IPS DF 6.9 (cell line): ENCODE measurements around the gene NUP93.

Experiments
- DNase-seq: peaks from one replicate; pipeline ENCODE4 v3.0.0-alpha.2; 2013; ENCODE audit warnings: low read depth, low spot score
- H3K27ac ChIP-seq: one replicate; pipeline ENCODE4 v1.5.1; 2013; ENCODE audit warnings: low read length, control low read depth
- H3K27me3 ChIP-seq: 2 replicates; pipeline ENCODE4 v1.6.1; 2013; ENCODE audit warnings: mild to moderate bottlenecking, low read length; ENCODE audit not compliant: control insufficient read depth, insufficient read depth
- H3K36me3 ChIP-seq: 2 replicates; pipeline ENCODE4 v1.6.1; 2013; ENCODE audit warnings: low read length; ENCODE audit not compliant: control insufficient read depth, insufficient read depth
- H3K4me1 ChIP-seq: 2 replicates; pipeline ENCODE4 v1.6.1; 2013; ENCODE audit warnings: low read length; ENCODE audit not compliant: control insufficient read depth, insufficient read depth
- H3K4me3 ChIP-seq: 2 replicates; pipeline ENCODE4 v1.5.1; 2013; ENCODE audit warnings: mild to moderate bottlenecking, low read length
- H3K9me3 ChIP-seq: 2 replicates; pipeline ENCODE4 v1.6.1; 2013; ENCODE audit warnings: low read length, inconsistent platforms; ENCODE audit not compliant: control insufficient read depth, insufficient read depth
- WGBS: extraction: QIAGEN DNeasy Blood & Tissue Kit; methylation state at CpG from one replicate; pipeline ENCODE4 v1.1.7; 2013; ENCODE audit warnings: mixed read lengths, missing lambda C conversion rate; ENCODE audit not compliant: insufficient read length, insufficient coverage; 5-methylcytosine and 5-hydroxymethylcytosine counted together

Gene NUP93

DNA sequence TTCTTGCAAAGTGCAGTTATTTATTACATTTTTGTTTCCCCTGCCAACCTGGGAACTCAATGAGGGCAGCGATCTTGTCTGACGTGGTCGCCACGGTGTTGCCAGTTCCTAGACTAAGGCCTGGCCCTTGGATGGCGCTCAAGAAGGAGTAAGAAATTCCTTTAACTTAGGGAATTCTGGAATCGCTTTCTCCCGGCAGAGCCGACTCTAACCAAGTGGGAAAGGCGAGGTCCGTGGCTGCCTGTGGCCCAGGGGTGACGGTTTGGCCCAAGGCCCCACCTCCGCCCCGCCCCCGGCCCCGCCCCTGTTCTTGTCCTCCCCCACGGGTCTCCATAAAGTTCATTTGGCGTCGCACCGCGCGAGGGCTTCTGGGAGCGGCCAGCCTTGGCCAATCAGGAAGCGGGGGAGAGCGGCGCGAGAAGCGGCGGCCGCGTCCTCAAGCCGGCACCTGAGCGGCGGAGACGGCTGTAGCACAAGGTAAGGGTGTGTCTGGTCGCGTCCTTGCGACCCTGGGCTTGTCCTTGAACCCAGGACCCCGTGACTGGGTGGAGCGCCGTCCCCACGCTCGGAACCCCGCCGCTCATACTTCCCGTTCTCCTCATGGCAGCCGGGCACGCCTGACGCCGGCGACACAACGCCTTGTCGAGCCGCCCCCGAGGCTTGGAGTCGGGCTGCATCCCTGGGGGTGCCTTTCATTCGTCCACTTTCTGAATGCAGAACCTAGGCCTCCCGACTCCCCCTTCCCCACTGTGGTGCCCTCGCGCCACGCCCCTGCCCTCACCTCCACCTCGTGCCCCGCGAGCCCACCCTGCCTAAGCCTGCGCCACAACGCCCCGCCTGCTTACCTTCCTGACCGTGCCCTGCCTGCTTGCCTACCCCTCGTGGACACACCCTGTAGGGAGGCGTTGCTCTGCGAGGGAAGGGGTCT is at the start of gene NUP93:
Gene NUP93 (plus strand): TSS at position 395 of the 928 bp plus-strand sequence. CDS start 18,119 bp downstream, outside the sequence.
- Histone ChIP-seq H3K9me3 (no peaks in the 10 kb centered on the region), H3K27me3 (no peaks in the 10 kb centered on the region), H3K4me3 (peak within 1 kb of the TSS; percentile 74), H3K4me1 (no peaks in the 10 kb centered on the region), H3K36me3 (no peaks in the 10 kb centered on the region), H3K27ac (no peak within 1 kb of the TSS)
- peak; percentile 80 for DNase-seq
- no CpG with 5 or more reads among the region's 70 CpGs for WGBS

DNA sequence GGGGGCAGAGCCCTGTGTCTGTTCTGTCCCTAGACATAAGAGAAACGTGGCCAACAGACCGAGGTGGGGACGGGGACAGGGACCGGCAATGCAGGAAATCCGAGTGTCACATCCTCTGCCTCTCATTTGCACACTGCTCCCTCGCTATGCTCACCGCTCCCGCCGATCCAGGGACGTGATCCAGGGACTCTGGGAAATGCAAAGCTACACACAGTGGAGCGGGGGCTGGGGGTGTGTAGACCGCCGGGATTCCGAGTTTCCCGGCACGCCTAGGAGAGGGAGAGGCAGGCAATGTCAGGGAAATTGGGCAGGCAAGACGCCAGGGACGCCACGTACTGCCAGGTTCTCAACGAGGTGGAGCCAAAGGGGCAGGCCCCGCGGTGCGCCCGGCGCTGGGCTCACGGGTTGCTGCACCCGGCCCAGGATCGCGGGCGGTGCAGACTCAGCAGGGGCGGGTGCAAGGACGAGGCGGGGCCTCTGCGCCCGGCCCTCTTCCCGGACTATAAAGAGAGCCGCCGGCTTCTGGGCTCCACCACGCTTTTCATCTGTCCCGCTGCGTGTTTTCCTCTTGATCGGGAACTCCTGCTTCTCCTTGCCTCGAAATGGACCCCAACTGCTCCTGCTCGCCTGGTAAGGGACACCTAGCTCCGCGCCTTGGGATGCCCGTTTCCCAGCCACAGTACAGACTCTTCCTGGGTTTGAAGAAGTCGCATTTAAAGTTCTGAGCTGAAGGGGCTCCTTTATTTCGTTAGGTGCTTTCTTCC is 47.8 kb upstream of the NUP93 start, which contains the start of gene MT1X:
Gene MT1X (plus strand): TSS at position 532 of the 764 bp plus-strand sequence. CDS start 71 bp downstream, at position 603.
- Histone ChIP-seq H3K4me3 (peak within 1 kb of the TSS; percentile 58; the same call in 1 of the 2 replicates), H3K27ac (no peak within 1 kb of the TSS), H3K36me3 (no peaks in the 10 kb centered on the region), H3K9me3 (no peaks in the 10 kb centered on the region), H3K4me1 (peaks cover 4% of the 10 kb centered on the region; the same call in 1 of the 2 replicates), H3K27me3 (peaks cover 2% of the 10 kb centered on the region; the same call in 1 of the 2 replicates)
- no peak for DNase-seq
- no CpG with 5 or more reads among the region's 49 CpGs for WGBS

DNA sequence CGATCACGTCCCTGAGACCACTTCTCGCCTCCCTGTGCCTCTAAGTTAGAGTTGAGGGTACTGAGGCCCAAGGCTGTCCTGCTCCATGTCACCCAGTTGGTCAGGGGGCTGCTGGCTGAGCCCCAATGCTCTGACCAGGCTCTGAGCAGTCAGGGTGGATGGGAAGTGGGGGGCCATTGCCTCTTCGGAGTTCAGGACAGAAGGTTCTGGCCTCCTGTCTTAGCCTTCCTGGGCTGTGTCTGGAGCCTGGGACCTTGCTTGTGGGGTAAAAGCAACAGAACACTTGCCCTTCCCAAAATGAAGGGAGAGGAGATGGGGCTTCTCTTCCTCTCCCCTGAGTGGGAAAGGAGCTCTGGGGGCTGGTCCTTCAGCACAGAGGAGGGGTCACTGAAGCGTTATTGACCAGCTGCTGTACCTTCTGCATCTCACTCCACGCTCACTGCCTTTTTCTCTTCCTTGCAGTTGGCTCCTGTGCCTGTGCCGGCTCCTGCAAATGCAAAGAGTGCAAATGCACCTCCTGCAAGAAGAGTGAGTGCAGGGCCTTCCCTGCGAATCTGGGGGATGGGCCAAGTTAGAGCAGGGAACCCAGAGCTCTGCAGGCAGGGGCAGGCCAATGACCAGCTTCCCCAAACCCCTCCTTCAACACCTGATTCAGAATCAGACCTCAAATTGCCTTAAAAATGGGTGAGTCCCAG is 47.1 kb upstream of the NUP93 start:
- Histone ChIP-seq H3K4me3 (peak overlapping the region; percentile 58; the same call in 1 of the 2 replicates), H3K27ac (no peak overlapping the region), H3K4me1 (peaks cover 4% of the 10 kb centered on the region; the same call in 1 of the 2 replicates), H3K27me3 (peaks cover 2% of the 10 kb centered on the region; the same call in 1 of the 2 replicates), H3K9me3 (no peaks in the 10 kb centered on the region), H3K36me3 (no peaks in the 10 kb centered on the region)
- WGBS = no CpG with 5 or more reads among the region's 8 CpGs
- no peak for DNase-seq

DNA sequence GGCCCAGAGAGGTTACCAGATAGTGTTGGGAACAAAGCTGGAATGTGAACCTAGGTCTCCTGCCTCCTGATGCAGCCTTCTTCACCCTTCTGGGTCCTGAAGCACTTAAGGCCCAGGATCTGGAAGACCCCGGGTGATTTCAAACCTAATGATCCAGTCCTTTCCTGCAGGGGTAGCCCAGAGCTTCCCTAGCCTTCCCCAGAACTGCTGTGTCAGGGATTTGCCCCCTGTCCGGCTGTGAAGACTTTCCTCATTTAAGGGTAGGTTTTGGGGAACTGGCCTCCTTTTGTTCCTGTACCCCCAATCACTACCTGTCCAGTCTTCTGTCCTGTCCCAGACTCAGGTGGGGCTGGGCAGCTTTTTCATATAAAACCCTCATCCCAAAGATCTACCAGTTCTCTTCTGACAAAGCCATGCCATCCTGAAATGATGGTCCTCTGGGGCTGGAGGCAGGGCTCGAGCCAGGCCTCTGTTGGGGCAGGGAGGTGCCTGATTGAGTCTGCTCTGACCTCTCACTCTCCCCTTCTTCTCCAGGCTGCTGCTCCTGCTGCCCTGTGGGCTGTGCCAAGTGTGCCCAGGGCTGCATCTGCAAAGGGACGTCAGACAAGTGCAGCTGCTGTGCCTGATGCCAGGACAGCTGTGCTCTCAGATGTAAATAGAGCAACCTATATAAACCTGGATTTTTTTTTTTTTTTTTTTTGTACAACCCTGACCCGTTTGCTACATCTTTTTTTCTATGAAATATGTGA is 46.3 kb upstream of the NUP93 start:
- Histone ChIP-seq H3K9me3 (no peaks in the 10 kb centered on the region), H3K27me3 (peaks cover 2% of the 10 kb centered on the region; the same call in 1 of the 2 replicates), H3K36me3 (no peaks in the 10 kb centered on the region), H3K4me3 (peak overlapping the region; percentile 58; the same call in 1 of the 2 replicates), H3K4me1 (peaks cover 4% of the 10 kb centered on the region; the same call in 1 of the 2 replicates), H3K27ac (no peak overlapping the region)
- no CpG with 5 or more reads among the region's 5 CpGs for WGBS
- no peak for DNase-seq

DNA sequence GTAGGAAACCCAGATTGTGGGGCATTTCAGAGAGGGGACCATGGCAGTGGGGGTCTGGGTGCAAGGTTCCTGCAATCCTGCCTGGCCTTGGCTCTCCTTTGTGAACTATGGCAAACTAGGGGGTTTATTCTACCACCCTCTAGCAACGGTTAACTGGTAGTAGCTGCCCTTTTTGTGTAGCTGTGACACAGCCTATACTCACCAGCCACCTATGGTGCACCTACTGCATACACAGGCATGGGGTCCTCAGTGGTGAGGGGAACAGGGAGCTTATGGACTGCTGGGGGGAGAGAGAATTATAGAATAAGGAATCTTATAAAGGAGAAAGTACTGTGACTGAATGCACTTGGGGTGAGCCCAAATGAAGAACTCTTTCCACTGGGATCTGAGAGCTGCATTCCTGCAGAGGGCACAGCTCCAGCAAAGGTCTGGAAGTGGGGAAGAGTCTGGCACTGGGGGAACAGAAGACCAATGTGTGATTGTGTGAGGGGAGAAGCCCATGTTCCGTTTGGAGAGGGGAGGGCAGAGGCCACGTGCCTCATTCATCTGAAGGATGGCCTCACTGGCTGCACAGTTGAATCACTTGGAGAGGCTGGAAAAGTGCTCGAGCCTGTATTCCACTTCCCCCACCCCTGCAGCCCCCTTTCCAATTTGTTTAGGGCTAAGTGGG is 45.5 kb upstream of the NUP93 start:
- WGBS = no CpG with 5 or more reads among the region's 4 CpGs
- no peak for DNase-seq
- Histone ChIP-seq H3K36me3 (no peaks in the 10 kb centered on the region), H3K9me3 (no peaks in the 10 kb centered on the region), H3K27ac (no peak overlapping the region), H3K4me3 (no peak overlapping the region), H3K4me1 (peaks cover 4% of the 10 kb centered on the region; the same call in 1 of the 2 replicates), H3K27me3 (peaks cover 2% of the 10 kb centered on the region; the same call in 1 of the 2 replicates)

DNA sequence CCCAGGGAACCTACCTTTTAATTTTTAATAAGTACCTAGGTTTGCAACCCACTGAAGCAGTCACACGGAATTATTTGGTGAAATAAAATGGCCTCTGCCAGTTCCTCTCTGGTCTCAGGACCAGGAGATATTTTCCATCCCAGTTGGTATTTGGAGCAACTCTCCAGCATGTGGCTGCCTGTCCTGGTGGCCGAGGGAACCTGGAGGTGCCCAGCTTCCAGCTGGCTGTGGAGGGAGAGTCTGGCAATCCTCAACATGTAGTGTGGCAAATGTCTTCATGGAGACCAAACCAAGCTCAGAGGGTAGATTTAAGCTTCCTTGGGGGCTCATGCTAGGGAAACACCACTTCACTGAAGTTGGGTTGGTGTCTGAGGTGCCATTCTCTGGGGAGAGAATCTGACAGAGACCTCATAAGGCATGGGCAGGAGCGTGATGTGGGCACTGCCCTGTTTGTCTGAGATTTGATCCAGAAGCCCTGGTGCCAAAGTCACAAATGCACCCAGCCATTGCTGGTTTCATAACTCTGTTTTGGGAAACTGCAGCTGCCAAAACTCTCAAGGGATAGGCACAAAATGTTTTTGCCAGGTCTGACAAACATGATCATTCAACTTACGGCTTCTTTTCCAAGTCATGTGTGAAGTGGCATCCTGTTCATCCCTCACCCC is 44.9 kb upstream of the NUP93 start:
- no CpG with 5 or more reads among the region's 4 CpGs for WGBS
- peaks cover 4% of the 10 kb centered on the region; the same call in 1 of the 2 replicates for H3K4me1 ChIP-seq

DNA sequence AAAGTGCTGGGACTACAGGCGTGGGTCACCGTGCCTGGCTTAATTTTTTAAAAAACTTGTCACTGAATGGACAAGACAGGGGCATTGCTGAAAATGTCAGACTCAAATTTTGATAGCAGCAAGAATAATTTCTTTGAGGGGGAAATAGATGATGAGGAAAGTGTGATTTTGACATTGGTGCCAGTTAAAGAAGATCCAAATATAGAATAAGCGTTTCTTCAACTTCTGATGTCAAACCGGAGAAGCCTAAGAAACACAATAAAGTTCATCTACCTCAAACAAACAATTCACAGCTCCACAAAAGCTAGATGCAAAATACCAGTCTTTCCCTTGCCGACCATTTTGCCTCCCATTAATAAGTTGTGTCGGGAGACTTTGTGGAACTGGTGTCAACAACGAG is 43.2 kb upstream of the NUP93 start:
- DNase-seq = no peak
- H3K4me1 ChIP-seq = peaks cover 4% of the 10 kb centered on the region; the same call in 1 of the 2 replicates
- no CpG with 5 or more reads among the region's 7 CpGs for WGBS
- H3K4me3 ChIP-seq = no peak overlapping the region
- no peak overlapping the region for H3K27ac ChIP-seq
- peaks cover 2% of the 10 kb centered on the region; the same call in 1 of the 2 replicates for H3K27me3 ChIP-seq
- H3K36me3 ChIP-seq = no peaks in the 10 kb centered on the region
- H3K9me3 ChIP-seq = no peaks in the 10 kb centered on the region

More for the DNA sequence above, 44.9 kb upstream of the NUP93 start:
- Histone ChIP-seq H3K4me3 (no peak overlapping the region), H3K9me3 (no peaks in the 10 kb centered on the region), H3K27ac (no peak overlapping the region), H3K27me3 (peaks cover 2% of the 10 kb centered on the region; the same call in 1 of the 2 replicates), H3K36me3 (no peaks in the 10 kb centered on the region)
- DNase-seq = no peak

DNA sequence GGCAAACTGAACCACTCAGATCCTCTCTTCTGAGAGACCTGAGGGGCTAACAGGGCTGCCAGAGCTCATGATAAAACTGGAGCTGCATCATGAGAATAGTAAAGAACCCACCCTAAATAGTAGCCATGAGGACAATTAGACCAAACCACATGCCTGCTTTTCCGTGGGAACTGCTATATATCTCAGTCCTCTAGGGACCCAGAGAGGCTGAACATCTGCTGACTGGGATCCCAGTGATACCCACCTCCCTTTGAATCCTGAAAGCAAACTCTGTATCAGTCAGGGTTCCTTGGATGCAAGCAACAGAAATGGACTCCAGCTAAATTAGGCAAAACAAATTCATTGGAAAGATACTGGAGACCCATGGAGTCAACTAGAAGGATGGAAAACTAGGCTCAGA is 41.2 kb upstream of the NUP93 start:
- H3K36me3 ChIP-seq = no peaks in the 10 kb centered on the region
- DNase-seq = no peak
- H3K27me3 ChIP-seq = no peaks in the 10 kb centered on the region
- WGBS = no CpG with 5 or more reads among the region's 1 CpG
- H3K27ac ChIP-seq = no peak overlapping the region
- H3K9me3 ChIP-seq = no peaks in the 10 kb centered on the region
- no peaks in the 10 kb centered on the region for H3K4me1 ChIP-seq
- H3K4me3 ChIP-seq = no peak overlapping the region

DNA sequence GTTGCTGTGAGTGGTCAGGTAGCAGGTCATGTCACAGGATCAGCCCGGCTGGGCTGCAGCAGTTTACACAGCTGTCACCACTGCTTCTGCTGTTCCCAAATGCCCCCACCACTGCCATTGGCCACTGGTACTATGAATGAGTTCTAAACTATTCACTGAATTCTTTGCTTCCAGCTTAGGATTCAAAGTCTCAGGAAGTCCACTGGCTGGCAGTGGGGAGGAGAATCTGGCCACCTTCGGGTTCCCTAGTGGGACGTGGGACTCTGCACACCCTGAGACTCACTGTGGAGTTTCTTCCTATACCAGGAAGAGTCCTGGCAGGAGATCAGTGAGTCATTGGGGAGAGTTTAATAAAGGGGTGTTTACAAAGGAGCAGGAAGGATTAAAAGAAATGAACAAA is 40.8 kb upstream of the NUP93 start:
- WGBS = no CpG with 5 or more reads among the region's 3 CpGs
- Histone ChIP-seq H3K27me3 (no peaks in the 10 kb centered on the region), H3K9me3 (no peaks in the 10 kb centered on the region), H3K36me3 (no peaks in the 10 kb centered on the region), H3K27ac (no peak overlapping the region), H3K4me3 (no peak overlapping the region), H3K4me1 (no peaks in the 10 kb centered on the region)
- no peak for DNase-seq
